Right cardiac atrium (tissue), 5 donors: Measurements from ENCODE around the gene LYVE1. TPM values are rescaled to one million over a fixed set of nuclear protein-coding genes. Genes with fewer than 3 reads are reported as not detected.

Experiments
- polyA plus RNA-seq: library from polyadenylated mRNA; stranded (reverse); fragments of 200-250 nt; gene quantifications from one replicate; pipeline ENCODE4 v1.2.3, GENCODE V29; 2013
- total RNA-seq, 4 donors: library from RNA; stranded (reverse); fragmentation: NEBNext Ultra II Directional; extraction: Animal tissue kit (Norgen Biotek cat#: 25700); gene quantifications; one replicate each; pipeline ENCODE4 v1.2.1, GENCODE V29; 2021
- donor health status: healthy with polysubstance abuse.
- donor health status: DM: no; HTN: yes; CAD: no.
- donor health status: DM: no; HTN: no; CAD: no.
- donor health status: DM: no; HTN: yes; CAD: no; lungs with severe emphysema.
- donor health status: DM: yes; HTN: yes; CAD: no.

LYVE1 gene
- total and polyA plus RNA-seq, 5 donors = 12.6 to 114 (median 87.9) TPM

Other genes starting within 250 kb of the LYVE1 start
- 10 to 100 TPM in 1 of 4 donors, 1 to 10 TPM in 3; 4.4 to 10.8 (median 8.2) TPM for gene AMPD3, start 113.4 kb downstream of the LYVE1 start, total RNA-seq
- 3.5 TPM for gene AMPD3, start 113.4 kb downstream of the LYVE1 start, polyA plus RNA-seq
- 10 to 100 TPM; 37.7 to 49.8 (median 41.4) TPM for gene RNF141, start 27.5 kb downstream of the LYVE1 start, total RNA-seq
- gene RNF141, start 27.5 kb downstream of the LYVE1 start, polyA plus RNA-seq = 14.1 TPM
- 10 to 100 TPM; 11.8 to 29.8 (median 19.5) TPM for gene IRAG1, start 125.1 kb upstream of the LYVE1 start, total RNA-seq
- 5.3 TPM for gene IRAG1, start 125.1 kb upstream of the LYVE1 start, polyA plus RNA-seq
- gene CTR9, start 182.6 kb upstream of the LYVE1 start, total RNA-seq = 10 to 100 TPM; 26.0 to 29.8 (median 28.1) TPM
- 14.1 TPM for gene CTR9, start 182.6 kb upstream of the LYVE1 start, polyA plus RNA-seq
- gene EIF4G2, start 240.3 kb upstream of the LYVE1 start, total RNA-seq = 100 to 1,000 TPM; 657 to 718 (median 693) TPM
- gene EIF4G2, start 240.3 kb upstream of the LYVE1 start, polyA plus RNA-seq = 266 TPM